Mammary epithelial cell (primary cell): ENCODE results near the gene FMNL2.

ENCODE experiments used
- EZH2 ChIP-seq: IDR thresholded peaks from 2 replicates; pipeline ENCODE4 v1.6.1; 2012; ENCODE audit warnings: low read length, inconsistent platforms, borderline replicate concordance
- TF ChIP-seq, protein P1 (sequence below), 2 donors: IDR thresholded peaks in 1 of 2; conservative IDR thresholded peaks in 1 of 2; 2 replicates each; pipeline ENCODE4 v1.5.1; 2011 to 2012; ENCODE audit warnings: inconsistent platforms in 2 of 2, low read length in 2 of 2, mild to moderate bottlenecking in 2 of 2, control low read depth in 1 of 2, low read depth in 1 of 2; ENCODE audit not compliant: insufficient read depth in 1 of 2; ENCODE audit errors: extremely low read depth in 1 of 2

DNA sequence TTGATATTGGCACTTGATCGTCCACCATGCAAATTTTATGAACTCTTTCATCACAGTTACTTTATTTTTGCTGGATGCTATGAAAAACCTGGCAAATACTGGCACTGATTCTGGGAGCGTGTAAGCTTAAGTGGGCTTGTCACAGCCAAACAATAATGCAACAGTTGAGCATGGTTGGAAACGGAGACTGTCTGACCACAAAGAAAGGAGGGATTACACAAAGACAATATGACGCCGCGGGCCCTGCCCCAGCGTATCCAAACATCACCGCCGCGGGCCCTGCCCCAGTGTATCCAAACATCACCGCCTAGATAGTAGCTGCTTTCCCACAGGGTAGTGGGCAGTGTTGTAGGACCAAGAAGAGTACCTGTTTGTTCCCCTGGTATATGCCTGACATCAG, 246.4 kb downstream of the FMNL2 start:
- TF ChIP-seq, protein P1, sequence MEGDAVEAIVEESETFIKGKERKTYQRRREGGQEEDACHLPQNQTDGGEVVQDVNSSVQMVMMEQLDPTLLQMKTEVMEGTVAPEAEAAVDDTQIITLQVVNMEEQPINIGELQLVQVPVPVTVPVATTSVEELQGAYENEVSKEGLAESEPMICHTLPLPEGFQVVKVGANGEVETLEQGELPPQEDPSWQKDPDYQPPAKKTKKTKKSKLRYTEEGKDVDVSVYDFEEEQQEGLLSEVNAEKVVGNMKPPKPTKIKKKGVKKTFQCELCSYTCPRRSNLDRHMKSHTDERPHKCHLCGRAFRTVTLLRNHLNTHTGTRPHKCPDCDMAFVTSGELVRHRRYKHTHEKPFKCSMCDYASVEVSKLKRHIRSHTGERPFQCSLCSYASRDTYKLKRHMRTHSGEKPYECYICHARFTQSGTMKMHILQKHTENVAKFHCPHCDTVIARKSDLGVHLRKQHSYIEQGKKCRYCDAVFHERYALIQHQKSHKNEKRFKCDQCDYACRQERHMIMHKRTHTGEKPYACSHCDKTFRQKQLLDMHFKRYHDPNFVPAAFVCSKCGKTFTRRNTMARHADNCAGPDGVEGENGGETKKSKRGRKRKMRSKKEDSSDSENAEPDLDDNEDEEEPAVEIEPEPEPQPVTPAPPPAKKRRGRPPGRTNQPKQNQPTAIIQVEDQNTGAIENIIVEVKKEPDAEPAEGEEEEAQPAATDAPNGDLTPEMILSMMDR (conservative IDR thresholded peaks at IDR 0.05 in 1 of 2, IDR thresholded peaks at IDR 0.05 in 1 of 2; ENCODE audit: extremely low read depth in 1 of 2, insufficient read depth in 1 of 2, low read depth in 1 of 2, low read length in 2 of 2), result no peak
- TF ChIP-seq EZH2, result no peak
